Caco-2 (cell line): Measurements from ENCODE around the gene IL2RG. TPM values are rescaled to one million over a fixed set of nuclear protein-coding genes. Genes with fewer than 3 reads are reported as not detected.
A peak's percentile ranks its signal among the peaks of the same experiment; 100 is the strongest.

Experiments
- BruUV-seq: library from RNA; stranded (reverse); fragments of 400-500 nt; replicated peaks from 2 replicates; lab custom pipeline; 2021; lab: Mats Ljungman, UMichigan
- CTCF ChIA-PET: fragments of 300-600 bp; sonication (Branson Sonifier 250); formaldehyde crosslinking; loops from one replicate; lab custom pipeline; 2022; ENCODE audit warnings: antibody characterized with exemption; lab: Charles Lee
- POLR2A ChIA-PET: fragments of 300-600 bp; sonication (Branson Sonifier 250); formaldehyde crosslinking; loops from one replicate; lab custom pipeline; 2022; ENCODE audit warnings: antibody characterized with exemption; lab: Charles Lee
- DNase-seq, 2 experiments: peaks; one replicate each; pipeline versions ENCODE4 v3.0.0 to v3.0.0-alpha.2; 2020 to 2022
- H3K27me3 ChIP-seq: replicated peaks from 2 replicates; pipeline ENCODE4 v1.6.0; 2011; ENCODE audit warnings: low read length; ENCODE audit not compliant: control insufficient read depth, insufficient read depth
- H3K36me3 ChIP-seq: 2 replicates; pipeline ENCODE4 v1.5.1; 2011; ENCODE audit warnings: low read length; ENCODE audit not compliant: control insufficient read depth, insufficient read depth
- H3K4me1 ChIP-seq: fragments of 250-450 bp; sonication (Bioruptor Pico); 2 replicates; pipeline ENCODE4 v1.5.1; 2020; ENCODE audit warnings: mild to moderate bottlenecking
- H3K4me3 ChIP-seq: 2 replicates; pipeline ENCODE4 v1.5.1; 2011; ENCODE audit warnings: low read depth, mild to moderate bottlenecking, control low read depth, low read length
- H3K9me3 ChIP-seq: fragments of 250-450 bp; sonication (Bioruptor Pico); 2 replicates; pipeline ENCODE4 v1.5.1; 2020; ENCODE audit warnings: mild to moderate bottlenecking, moderate library complexity
- H3K27ac Mint-ChIP-seq: one replicate; pipeline ENCODE4 v1.8.0; 2022; ENCODE audit warnings: mixed read lengths; ENCODE audit not compliant: unreplicated experiment
- H3K27me3 Mint-ChIP-seq: one replicate; pipeline ENCODE4 v1.8.0; 2022; ENCODE audit warnings: mixed read lengths; ENCODE audit not compliant: insufficient read depth, unreplicated experiment
- H3K36me3 Mint-ChIP-seq: one replicate; pipeline ENCODE4 v1.8.0; 2022; ENCODE audit warnings: mild to moderate bottlenecking, mixed read lengths; ENCODE audit not compliant: insufficient read depth, unreplicated experiment
- H3K4me1 Mint-ChIP-seq: one replicate; pipeline ENCODE4 v1.8.0; 2022; ENCODE audit warnings: low read depth, mixed read lengths; ENCODE audit not compliant: unreplicated experiment
- H3K4me3 Mint-ChIP-seq: one replicate; pipeline ENCODE4 v1.8.0; 2022; ENCODE audit warnings: mild to moderate bottlenecking, moderate library complexity, mixed read lengths; ENCODE audit not compliant: unreplicated experiment
- H3K9me3 Mint-ChIP-seq: one replicate; pipeline ENCODE4 v1.8.0; 2022; ENCODE audit warnings: mixed read lengths; ENCODE audit not compliant: unreplicated experiment
- CTCF ChIP-seq, 2 experiments: fragments of 200-600 bp in 1 of 2; IDR thresholded peaks; 1 replicate in 1 of 2; 2 replicates in 1 of 2; pipeline versions ENCODE4 v1.5.1 to v1.8.0; 2011 to 2022; ENCODE audit warnings: antibody characterized with exemption in 1 of 2, control low read depth in 1 of 2, inconsistent platforms in 1 of 2, low read depth in 1 of 2, low read length in 1 of 2, mild to moderate bottlenecking in 1 of 2, moderate library complexity in 1 of 2; ENCODE audit not compliant: insufficient read depth in 1 of 2, severe bottlenecking in 1 of 2, unreplicated experiment in 1 of 2
- intact Hi-C: fragments of 100-400 bp; cut with micrococcal nuclease; formaldehyde crosslinking; loops from one replicate; pipeline ENCODE4 v1.10.0; 2022; ENCODE audit not compliant: unreplicated experiment
- total RNA-seq: library from RNA; stranded (reverse); gene quantifications from 2 replicates; pipeline ENCODE4 v1.2.3, GENCODE V29; 2022

The IL2RG gene
- total RNA-seq, 1 experiment from 2014 or later, result 5.1 TPM

GRCh38 chrX:71098302-71098701 is 13.1 kb downstream of the IL2RG start:
- Histone ChIP-seq H3K36me3 (no peaks in the 10 kb centered on the region), H3K4me3 (no peak overlapping the region), H3K27me3 (no peaks in the 10 kb centered on the region), H3K9me3 (no peaks in the 10 kb centered on the region), H3K4me1 (no peaks in the 10 kb centered on the region)
- H3K27me3 Mint-ChIP-seq, result no peaks in the 10 kb centered on the region
- intact Hi-C loops, result loop anchor here (1.0 to 10.0 kb wide), 2 partner anchors 31 to 104 kb away; no protein-coding TSS in a partner anchor
- ChIA-PET POLR2A (no interaction called here), CTCF (no interaction called here)
- H3K9me3 Mint-ChIP-seq, result no peaks in the 10 kb centered on the region
- no peaks in the 10 kb centered on the region for H3K36me3 Mint-ChIP-seq
- H3K4me3 Mint-ChIP-seq, result no peak overlapping the region
- H3K27ac Mint-ChIP-seq, result no peak overlapping the region
- peak; percentile 44 to 47 for TF ChIP-seq CTCF (IDR thresholded peaks at IDR 0.05; ENCODE audit: insufficient read depth in 1 of 2, low read depth in 1 of 2, low read length in 1 of 2, severe bottlenecking in 1 of 2, unreplicated experiment in 1 of 2)
- H3K4me1 Mint-ChIP-seq, result no peaks in the 10 kb centered on the region
- no TSS peak for BruUV-seq
- DNase-seq, result peak; percentile 54 to 58

GRCh38 chrX:71096760-71097032 is 14.7 kb downstream of the IL2RG start:
- Mint-ChIP-seq H3K4me1 (no peaks in the 10 kb centered on the region), H3K27me3 (no peaks in the 10 kb centered on the region), H3K9me3 (no peaks in the 10 kb centered on the region), H3K4me3 (peak overlapping the region; percentile 91), H3K27ac (no peak overlapping the region), H3K36me3 (no peaks in the 10 kb centered on the region)
- ChIA-PET CTCF (no interaction called here), POLR2A (no interaction called here)
- intact Hi-C loops, result loop anchor here (1.0 to 10.0 kb wide), 2 partner anchors 83 to 102 kb away; no protein-coding TSS in a partner anchor
- Histone ChIP-seq H3K4me3 (peak overlapping the region; percentile 66), H3K27me3 (no peaks in the 10 kb centered on the region), H3K9me3 (no peaks in the 10 kb centered on the region), H3K4me1 (no peaks in the 10 kb centered on the region), H3K36me3 (no peaks in the 10 kb centered on the region)
- no peak for TF ChIP-seq CTCF (IDR thresholded peaks at IDR 0.05; ENCODE audit: insufficient read depth in 1 of 2, low read depth in 1 of 2, low read length in 1 of 2, severe bottlenecking in 1 of 2, unreplicated experiment in 1 of 2)
- no peak for DNase-seq
- BruUV-seq, result no TSS peak

DNA sequence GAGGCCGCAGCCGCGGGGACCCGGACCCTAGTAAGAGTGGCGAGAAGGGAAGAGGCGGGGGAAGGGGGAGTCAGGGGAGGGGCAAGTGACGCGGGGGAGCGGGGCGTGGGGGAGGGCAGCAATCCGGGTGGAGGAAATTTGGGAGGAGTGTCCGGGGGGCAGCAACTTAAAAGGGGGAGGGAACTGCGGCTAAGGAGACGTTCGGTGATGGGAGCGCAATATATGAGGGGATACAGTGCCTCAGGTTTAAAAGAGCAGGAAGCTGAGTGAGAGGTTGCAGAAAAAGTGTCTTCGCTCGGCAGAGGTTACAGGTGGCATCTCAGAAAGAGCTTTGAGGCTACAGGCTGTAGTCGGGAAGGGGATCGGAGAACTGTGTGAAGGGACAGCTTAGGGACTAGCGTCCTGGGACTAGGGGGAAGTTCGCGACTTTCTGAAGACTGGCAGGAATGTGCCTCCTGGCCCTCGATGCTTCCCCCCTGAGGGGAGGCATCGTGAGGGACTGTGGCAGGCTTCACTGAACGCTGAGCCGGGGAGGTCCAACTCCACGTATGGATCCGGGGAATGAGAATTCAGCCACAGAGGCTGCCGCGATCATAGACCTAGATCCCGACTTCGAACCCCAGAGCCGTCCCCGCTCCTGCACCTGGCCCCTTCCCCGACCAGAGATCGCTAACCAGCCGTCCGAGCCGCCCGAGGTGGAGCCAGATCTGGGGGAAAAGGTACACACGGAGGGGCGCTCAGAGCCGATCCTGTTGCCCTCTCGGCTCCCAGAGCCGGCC is 15.2 kb downstream of the IL2RG start:
- no peaks in the 10 kb centered on the region for H3K9me3 Mint-ChIP-seq
- ChIA-PET POLR2A (no interaction called here), CTCF (interaction anchor here (0.9 kb wide), 1 partner anchor 28 kb away, joined by 3 read pairs; the partner anchor contains the start of gene SNX12)
- Histone ChIP-seq H3K4me3 (peak overlapping the region; percentile 66), H3K4me1 (no peaks in the 10 kb centered on the region), H3K36me3 (no peaks in the 10 kb centered on the region), H3K27me3 (no peaks in the 10 kb centered on the region), H3K9me3 (no peaks in the 10 kb centered on the region)
- peak overlapping the region; percentile 57 for H3K27ac Mint-ChIP-seq
- H3K4me1 Mint-ChIP-seq, result no peaks in the 10 kb centered on the region
- no peaks in the 10 kb centered on the region for H3K36me3 Mint-ChIP-seq
- intact Hi-C loops, result loop anchor here (1.0 to 10.0 kb wide), 2 partner anchors 83 to 101 kb away; no protein-coding TSS in a partner anchor
- DNase-seq, result no peak
- TF ChIP-seq CTCF (IDR thresholded peaks at IDR 0.05; ENCODE audit: insufficient read depth in 1 of 2, low read depth in 1 of 2, low read length in 1 of 2, severe bottlenecking in 1 of 2, unreplicated experiment in 1 of 2), result no peak
- peak overlapping the region; percentile 91 for H3K4me3 Mint-ChIP-seq
- BruUV-seq, result TSS peak; percentile 91
- H3K27me3 Mint-ChIP-seq, result no peaks in the 10 kb centered on the region
